Stimulated activated CD8-positive, alpha-beta memory T cell treated with anti-CD3 and anti-CD28 coated beads, Interleukin-7, amount 100 ng/mL, for 1 hour (primary cell): ENCODE measurements around the gene ZDHHC5.

Experiments
- DNase-seq, 2 donors: peaks; one replicate each; pipeline ENCODE4 v3.0.0-alpha.2; 2020; ENCODE audit warnings: low read depth in 2 of 2

The ZDHHC5 gene

GRCh38 chr11:57667736-57668433, at the start of gene ZDHHC5:
TSS of gene ZDHHC5 (plus strand) at chr11:57668114. CDS start at chr11:57673091, 4,977 bp downstream.
- DNase-seq, result peak; percentile 98 to 100

- no peak for DNase-seq
Measured at GRCh38 chr11:57618438-57618837, 49.5 kb upstream of the ZDHHC5 start.

GRCh38 chr11:57619331-57619730, 48.6 kb upstream of the ZDHHC5 start:
- DNase-seq, result no peak

- no peak for DNase-seq
Measured at GRCh38 chr11:57620467-57620866, 47.4 kb upstream of the ZDHHC5 start.

GRCh38 chr11:57622263-57622662, 45.7 kb upstream of the ZDHHC5 start:
- no peak for DNase-seq

- no peak for DNase-seq
Measured at GRCh38 chr11:57624864-57625263, 43.0 kb upstream of the ZDHHC5 start.

- DNase-seq, result no peak
Measured at GRCh38 chr11:57626895-57627294, 41.0 kb upstream of the ZDHHC5 start.

- DNase-seq, result no peak
Measured at GRCh38 chr11:57630171-57630570, 37.7 kb upstream of the ZDHHC5 start.

GRCh38 chr11:57632116-57632515, 35.8 kb upstream of the ZDHHC5 start:
- DNase-seq, result no peak

GRCh38 chr11:57633394-57634070, 34.4 kb upstream of the ZDHHC5 start:
- DNase-seq, result no peak

GRCh38 chr11:57634311-57634710, 33.6 kb upstream of the ZDHHC5 start:
- no peak for DNase-seq

- no peak for DNase-seq
Measured at GRCh38 chr11:57635246-57635645, 32.7 kb upstream of the ZDHHC5 start.

- DNase-seq, result no peak
Measured at GRCh38 chr11:57637626-57638004, 30.3 kb upstream of the ZDHHC5 start.

GRCh38 chr11:57638005-57638781, 29.7 kb upstream of the ZDHHC5 start:
- DNase-seq, result no peak

GRCh38 chr11:57638811-57639320, 29.0 kb upstream of the ZDHHC5 start:
- no peak for DNase-seq

GRCh38 chr11:57639321-57640067, 28.4 kb upstream of the ZDHHC5 start:
- DNase-seq, result no peak

- DNase-seq, result no peak
Measured at GRCh38 chr11:57640068-57640800, 27.7 kb upstream of the ZDHHC5 start.

GRCh38 chr11:57641011-57641807, 26.7 kb upstream of the ZDHHC5 start:
- no peak for DNase-seq

GRCh38 chr11:57643802-57644201, 24.1 kb upstream of the ZDHHC5 start:
- DNase-seq, result no peak
